Coronary artery (tissue), 2 donors: ENCODE measurements around the gene INSM1.

Experiments
- DNase-seq: peaks from one replicate; pipeline ENCODE4 v3.0.0-alpha.2; 2017; ENCODE audit warnings: low spot score
- H3K27ac ChIP-seq, 2 donors: fragments of 200-600 bp; sonication (generic); one replicate each; pipeline ENCODE4 v1.5.1; 2016 to 2019
- H3K4me3 ChIP-seq: fragments of 200-600 bp; sonication (generic); 2 replicates; pipeline ENCODE4 v1.5.1; 2016; ENCODE audit warnings: mild to moderate bottlenecking, moderate library complexity
- CTCF ChIP-seq: fragments of 200-600 bp; sonication (generic); IDR thresholded peaks from one replicate; pipeline ENCODE4 v1.5.1; 2019; ENCODE audit warnings: antibody characterized with exemption

The INSM1 gene

GRCh38 chr20:20329564-20329963 lies 38.3 kb upstream of the INSM1 start:
- DNase-seq: no peak

GRCh38 chr20:20331156-20331555 lies 36.7 kb upstream of the INSM1 start:
- no peak for DNase-seq
- Histone ChIP-seq H3K4me3 (no peak overlapping the region), H3K27ac (no peak overlapping the region)
- no peak for TF ChIP-seq CTCF

More at GRCh38 chr20:20329564-20329963, 38.3 kb upstream of the INSM1 start:
- no peak overlapping the region for H3K27ac ChIP-seq
- H3K4me3 ChIP-seq: no peak overlapping the region
- TF ChIP-seq CTCF: no peak

- TF ChIP-seq CTCF: no peak
- DNase-seq: no peak
- H3K27ac ChIP-seq: no peak overlapping the region
- no peak overlapping the region for H3K4me3 ChIP-seq
Measured at GRCh38 chr20:20331817-20332216, 36.1 kb upstream of the INSM1 start.

- TF ChIP-seq CTCF: no peak
- DNase-seq: no peak
- no peak overlapping the region for H3K4me3 ChIP-seq
- H3K27ac ChIP-seq: no peak overlapping the region
Measured at GRCh38 chr20:20333866-20334265, 34.0 kb upstream of the INSM1 start.

- no peak for DNase-seq
- Histone ChIP-seq H3K4me3 (no peak overlapping the region), H3K27ac (peak overlapping the region in 1 of 2 donors; percentile 28)
- TF ChIP-seq CTCF: no peak
Measured at GRCh38 chr20:20334489-20334888, 33.4 kb upstream of the INSM1 start.

GRCh38 chr20:20338133-20338730 lies 29.7 kb upstream of the INSM1 start:
- DNase-seq: no peak
- no peak overlapping the region for H3K27ac ChIP-seq
- no peak for TF ChIP-seq CTCF
- no peak overlapping the region for H3K4me3 ChIP-seq

GRCh38 chr20:20340443-20340842 lies 27.5 kb upstream of the INSM1 start:
- H3K27ac ChIP-seq: no peak overlapping the region
- no peak overlapping the region for H3K4me3 ChIP-seq
- TF ChIP-seq CTCF: no peak
- no peak for DNase-seq
